Stimulated activated CD8-positive, alpha-beta memory T cell treated with anti-CD3 and anti-CD28 coated beads, Interleukin-12 subunit alpha, Interleukin-12 subunit beta, amount 100 ng/mL, for 24 hours (primary cell): ENCODE data around the gene NYAP1.
"Not testable (repeated sequence)": the region's sequence is repeated elsewhere in the genome, so short reads cannot be mapped to it uniquely, and the experiment has no call there.

Experiments used
- DNase-seq: peaks from one replicate; pipeline ENCODE4 v3.0.0-alpha.2; 2020; ENCODE audit errors: extremely low read depth

Gene NYAP1

DNA sequence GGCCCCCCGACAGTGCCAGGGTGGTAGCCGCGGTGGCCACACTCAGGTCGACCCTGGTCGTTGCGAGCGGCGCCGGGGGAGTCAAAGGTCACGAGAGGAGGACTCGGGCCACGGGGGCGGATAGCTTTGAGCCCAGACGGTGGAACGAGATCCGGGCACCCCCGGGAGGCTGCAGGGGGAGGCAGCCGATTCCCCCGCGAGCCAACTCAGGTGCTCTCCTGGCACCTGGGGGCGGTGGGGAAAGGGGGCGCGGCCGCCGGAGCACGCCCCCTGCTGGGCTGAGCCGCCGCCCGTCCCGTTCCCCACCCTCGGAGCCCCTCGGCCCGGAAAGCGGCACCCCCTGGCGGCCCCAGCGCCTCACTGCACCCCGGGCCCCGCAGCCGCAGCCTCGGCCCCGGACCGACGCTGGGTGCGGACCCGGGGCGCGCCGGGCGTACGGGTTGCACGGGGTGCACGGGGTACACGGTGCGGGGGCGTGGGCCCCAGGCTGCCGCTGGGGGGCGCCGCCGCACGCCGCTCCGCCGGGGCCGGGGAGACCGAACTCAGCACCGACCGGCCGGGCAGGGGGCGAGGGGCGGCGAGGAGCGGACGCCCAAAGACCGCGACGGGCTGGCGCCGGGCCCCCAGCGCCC is 521 bp upstream of the NYAP1 start:
- peak; percentile 44 for DNase-seq

DNA sequence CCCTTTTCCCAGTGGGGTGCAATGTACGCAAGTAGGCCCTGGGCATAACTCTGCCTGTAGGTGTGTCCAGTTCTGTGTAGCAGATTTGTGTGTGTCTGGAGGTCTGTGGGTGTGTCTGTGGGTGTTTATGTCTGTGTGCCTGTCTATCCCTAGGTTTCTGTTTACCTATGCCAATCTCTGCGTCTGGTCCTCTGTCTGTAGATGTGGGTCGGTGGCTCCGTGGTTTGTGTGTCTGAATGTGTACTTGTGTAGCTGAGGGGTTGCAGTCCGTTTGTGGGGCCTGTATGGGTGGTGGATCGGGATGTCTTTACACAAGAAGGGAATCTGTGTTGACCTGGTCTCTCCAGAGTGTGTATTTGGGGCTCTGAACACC is 932 bp downstream of the NYAP1 start:
- DNase-seq, result no peak

DNA sequence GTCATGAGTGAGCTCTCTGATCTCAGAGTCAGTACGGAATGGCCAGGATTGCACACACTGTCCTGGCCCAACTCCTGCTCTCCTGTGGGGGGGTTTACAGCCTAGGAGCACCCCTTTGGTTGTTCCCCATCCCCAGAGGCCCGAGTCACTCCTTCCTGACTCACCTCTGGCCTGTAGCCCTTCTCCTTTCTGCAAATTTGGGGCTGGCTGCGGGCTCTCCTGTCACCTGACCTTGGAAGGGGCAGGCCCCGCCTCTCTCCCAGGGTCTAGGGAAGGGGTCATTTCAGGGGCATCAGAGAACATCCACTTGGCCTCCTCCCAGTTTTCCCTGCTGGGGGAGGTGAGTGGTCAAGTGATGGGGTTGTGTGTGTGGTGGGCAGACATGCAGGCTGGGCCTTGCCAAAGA is 1.7 kb downstream of the NYAP1 start:
- no peak for DNase-seq

DNA sequence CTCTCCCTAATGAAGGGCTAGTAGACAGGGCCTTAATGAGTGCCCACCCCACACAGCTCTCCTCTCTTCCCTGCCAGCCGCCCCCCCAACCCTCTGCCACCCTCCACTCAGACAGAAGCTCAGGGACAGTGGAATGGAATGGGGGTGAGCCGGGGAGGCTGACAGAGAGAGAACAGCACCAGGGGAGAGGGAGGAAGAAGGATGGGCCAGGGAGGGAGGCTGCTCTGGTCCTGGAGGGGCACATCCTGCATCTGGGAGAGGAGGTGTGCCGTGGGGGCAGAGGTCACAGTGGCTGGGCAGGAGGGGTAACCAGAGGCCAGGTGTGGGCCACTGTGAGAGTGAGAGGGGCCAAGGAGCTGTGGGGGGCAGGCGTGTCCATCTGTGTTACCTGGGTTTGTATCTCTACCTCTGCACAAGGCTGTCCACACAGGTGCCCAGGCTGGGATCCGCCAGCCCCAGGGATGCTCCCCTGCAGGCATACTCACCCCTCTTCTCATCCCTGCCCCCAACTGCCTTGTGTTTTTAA is 2.4 kb downstream of the NYAP1 start:
- no peak for DNase-seq

DNA sequence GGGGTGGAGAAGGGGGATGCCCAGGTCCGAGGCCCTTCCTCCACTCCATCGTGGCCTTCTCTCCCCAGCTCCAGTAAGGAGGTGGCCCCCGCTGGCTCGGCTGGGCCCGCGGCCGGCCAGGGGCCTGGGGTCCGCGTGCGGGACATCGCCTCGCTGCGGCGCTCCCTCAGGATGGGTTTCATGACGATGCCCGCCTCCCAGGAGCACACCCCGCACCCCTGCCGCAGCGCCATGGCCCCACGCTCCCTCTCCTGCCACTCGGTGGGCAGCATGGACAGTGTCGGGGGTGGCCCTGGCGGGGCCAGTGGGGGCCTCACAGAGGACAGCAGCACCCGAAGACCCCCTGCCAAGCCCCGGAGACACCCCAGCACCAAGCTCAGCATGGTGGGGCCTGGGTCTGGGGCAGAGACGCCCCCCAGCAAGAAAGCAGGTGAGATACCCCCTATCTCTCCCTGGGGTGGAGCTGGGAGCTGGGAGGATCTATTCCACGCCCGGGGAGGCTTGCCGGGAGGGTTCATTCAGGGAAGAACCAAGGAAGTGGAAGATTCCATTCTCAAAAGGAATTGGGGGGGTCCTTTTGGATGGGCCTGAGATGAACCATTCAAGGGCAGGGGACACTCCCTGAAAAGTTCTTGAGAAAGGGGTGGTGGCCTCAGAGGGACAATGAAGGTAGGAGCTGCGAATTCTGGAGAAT is 3.2 kb downstream of the NYAP1 start:
- no peak for DNase-seq

DNA sequence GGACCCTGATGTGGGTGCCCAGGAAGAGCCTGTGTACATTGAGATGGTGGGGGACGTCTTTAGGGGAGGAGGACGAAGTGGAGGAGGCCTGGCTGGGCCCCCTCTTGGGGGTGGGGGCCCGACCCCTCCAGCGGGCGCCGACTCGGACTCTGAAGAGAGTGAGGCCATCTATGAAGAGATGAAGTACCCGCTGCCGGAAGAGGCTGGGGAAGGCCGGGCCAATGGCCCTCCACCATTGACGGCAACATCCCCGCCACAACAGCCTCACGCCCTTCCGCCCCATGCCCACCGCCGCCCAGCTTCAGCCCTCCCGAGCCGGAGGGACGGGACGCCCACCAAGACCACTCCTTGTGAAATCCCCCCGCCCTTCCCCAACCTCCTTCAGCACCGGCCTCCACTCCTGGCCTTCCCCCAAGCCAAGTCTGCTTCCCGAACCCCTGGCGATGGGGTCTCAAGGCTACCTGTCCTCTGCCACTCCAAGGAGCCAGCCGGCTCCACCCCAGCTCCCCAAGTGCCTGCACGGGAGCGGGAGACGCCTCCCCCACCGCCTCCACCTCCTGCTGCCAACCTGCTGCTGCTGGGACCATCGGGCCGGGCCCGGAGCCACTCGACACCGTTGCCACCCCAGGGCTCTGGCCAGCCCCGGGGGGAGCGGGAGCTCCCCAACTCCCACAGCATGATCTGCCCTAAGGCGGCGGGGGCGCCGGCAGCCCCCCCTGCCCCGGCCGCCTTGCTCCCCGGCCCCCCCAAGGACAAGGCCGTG is 4.8 kb downstream of the NYAP1 start:
- DNase-seq, result no peak

DNA sequence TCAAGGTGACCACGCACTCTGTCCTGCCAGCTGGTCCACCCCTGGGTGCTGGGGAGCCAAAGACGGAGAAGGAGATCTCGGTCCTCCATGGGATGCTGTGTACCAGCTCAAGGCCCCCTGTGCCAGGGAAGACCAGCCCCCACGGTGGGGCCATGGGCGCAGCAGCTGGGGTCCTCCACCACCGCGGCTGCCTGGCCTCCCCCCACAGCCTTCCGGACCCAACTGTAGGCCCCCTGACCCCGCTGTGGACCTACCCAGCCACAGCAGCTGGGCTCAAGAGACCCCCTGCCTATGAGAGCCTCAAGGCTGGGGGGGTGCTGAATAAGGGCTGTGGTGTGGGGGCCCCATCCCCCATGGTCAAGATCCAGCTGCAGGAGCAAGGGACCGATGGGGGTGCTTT is 5.4 kb downstream of the NYAP1 start:
- DNase-seq, result no peak

DNA sequence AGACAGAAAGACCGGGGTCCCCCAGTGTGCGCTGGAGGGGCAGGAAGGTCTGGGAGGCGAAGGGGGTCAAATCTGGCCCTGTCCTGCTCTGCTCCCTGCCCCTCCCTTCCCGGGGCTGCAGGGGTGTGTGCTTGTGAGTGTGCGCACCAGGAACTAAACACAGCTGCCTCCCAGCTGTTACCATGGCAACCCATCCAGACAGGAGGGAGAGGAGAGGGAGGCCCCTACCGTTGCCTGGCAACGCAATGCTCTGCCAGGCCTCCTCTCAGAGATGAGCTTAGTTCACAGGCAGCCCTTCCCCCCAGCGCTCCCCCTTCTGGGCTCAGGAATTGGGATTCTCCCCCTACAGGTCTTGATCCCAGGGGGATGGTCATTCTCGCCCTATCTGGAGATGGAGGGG is 6.1 kb downstream of the NYAP1 start:
- DNase-seq, result no peak

DNA sequence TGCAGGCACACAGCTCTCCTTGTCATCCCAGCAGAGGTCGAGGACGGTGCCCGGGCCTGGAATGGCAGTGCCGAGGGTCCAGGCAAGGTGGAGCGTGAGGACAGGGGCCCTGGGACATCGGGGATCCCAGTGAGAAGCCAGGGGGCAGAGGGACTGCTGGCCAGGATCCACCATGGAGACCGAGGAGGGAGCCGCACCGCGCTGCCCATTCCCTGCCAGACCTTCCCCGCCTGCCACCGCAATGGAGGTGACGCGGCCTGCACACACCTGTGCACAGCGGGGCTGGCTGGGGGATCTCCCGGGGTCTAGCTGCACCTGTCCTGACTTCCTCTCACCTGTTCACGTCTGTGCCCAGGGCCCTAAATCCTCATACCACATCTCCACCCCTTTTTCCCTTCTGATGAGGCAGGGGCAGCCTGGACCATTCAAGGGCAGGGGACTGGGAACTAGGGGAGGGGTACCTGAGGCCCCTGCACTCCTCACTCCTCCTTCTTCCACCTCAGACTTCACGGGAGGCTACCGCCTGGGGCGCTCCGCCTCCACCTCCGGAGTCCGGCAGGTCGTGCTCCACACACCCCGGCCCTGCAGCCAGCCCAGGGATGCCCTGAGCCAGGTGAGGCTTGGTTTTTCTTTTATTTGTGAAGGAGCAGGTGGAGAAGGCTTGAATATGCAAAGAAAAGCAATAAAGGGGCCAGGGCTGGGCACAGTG is 6.9 kb downstream of the NYAP1 start:
- no peak for DNase-seq

DNA sequence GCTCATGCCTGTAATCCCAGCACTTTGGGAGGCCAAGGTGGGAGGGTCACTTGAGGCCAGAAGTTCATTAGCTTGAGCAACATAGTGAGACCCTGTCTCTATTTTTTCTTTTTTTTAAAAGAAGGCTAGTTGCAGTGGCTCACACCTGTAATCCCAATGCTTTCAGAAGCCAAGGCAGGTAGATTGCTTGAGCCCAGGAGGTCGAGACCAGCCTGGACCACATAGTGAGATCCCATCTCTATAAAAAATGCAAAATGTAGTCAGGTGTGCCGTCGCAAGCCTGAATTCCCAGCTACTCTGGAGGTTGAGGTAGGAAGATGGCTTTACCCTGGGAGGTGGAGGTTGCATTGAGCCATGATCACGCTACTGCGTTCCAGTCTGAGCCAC is 7.5 kb downstream of the NYAP1 start:
- DNase-seq, result no peak

DNA sequence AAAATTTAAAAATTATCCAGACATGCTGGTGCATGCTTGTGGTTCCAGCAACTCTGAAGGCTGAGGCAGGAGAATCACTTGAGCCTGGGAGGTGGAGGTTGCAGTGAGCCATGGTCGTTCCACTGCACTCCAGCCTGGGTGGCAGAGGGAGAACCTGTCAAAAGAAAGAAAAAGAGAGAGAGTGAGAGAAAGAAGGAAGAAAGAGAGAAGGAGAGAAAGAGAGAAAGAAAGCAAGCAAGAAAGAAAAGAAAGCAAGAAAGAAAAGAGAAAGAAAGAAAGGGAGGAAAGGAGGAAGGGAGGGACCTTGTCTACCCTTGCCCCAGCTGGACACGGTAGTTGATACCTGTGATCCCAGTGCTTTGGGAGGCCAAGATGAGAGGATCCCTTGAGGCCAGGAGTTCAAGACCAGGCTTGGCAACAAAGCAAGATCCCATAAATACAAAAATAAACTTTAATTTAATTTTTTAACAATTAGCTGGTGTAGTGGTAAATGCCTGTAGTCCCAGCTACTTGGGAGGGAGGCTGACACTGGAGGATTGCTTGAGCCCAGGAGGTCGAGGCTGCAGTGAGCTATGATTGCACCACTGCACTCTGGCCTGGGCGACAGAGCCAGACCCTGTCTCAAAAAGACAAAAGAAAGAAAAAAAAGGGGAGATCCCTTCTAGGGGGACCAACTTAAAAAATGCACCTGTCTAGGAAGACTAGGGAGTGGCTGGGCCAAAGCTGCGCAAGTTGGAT is 9.2 kb downstream of the NYAP1 start:
- DNase-seq, result no peak

DNA sequence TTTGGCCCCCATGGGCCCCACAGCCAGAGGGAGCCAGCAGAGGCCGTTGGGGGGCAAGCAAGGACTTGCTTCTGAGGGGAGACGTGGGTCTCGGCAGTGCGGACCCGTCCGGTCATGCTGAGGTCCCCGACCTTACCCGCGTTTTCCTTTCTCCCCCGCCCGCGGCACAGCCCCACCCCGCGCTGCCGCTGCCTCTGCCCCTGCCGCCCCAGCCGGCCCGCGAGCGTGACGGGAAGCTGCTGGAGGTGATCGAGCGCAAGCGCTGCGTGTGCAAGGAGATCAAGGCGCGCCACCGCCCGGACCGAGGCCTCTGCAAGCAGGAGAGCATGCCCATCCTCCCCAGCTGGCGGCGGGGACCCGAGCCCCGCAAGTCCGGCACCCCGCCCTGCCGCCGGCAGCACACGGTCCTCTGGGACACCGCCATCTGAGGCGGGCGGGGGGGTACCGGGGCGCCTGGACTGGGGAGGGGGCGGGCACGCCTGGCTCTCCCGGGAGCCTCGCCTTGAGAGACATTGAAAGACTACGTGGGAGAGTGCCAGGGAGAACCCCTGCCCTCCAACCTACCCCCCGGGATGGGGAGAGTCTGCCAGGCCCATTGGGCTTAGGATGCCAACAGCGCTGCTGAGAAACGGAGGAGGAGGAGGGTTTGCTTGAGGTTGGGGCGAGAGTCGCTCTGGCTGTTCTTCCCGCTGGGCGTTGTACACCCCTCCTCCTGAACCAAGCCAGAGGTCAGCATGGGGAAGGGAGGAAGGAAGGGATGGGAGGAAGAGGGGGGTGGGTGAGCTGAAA is 9.9 kb downstream of the NYAP1 start:
- DNase-seq, result no peak

DNA sequence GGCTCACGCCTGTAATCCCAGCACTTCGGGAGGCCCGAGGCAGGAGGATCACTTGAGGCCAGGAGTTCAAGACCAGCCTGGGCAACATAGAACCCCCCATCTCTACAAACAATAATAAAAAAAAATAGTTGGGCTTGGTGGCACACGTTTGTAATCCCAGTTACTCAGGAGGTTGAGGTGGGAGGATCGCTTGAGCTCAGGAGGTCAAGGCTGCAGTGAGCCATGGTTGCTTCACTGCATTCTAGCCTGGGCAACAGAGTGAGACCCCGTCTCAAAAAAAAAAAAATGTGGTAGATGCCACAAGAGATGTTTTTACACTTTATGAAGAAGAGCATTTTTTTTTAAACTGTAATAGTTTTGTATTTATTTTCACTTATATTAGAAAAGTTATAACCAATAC is 12.8 kb downstream of the NYAP1 start:
- DNase-seq, result no peak

DNA sequence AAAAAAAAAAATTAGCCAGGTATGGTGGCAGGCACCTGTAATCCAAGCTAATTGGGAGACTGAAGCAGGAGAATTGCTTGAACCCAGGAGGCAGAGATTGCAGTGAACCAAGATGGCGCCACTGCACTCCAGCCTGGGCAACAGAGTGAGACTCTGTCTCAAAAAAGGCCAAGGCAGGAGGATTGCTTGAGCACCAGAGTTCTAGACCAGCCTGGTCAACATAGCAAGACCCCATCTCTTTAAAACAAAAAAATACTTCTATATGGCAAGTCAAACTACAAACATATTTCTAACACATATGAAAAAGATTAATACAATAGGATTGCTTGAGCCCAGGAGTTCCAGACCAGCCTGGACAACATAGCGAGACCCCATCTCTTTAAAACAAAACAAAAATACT is 17.0 kb downstream of the NYAP1 start:
- DNase-seq, result not testable (repeated sequence)

DNA sequence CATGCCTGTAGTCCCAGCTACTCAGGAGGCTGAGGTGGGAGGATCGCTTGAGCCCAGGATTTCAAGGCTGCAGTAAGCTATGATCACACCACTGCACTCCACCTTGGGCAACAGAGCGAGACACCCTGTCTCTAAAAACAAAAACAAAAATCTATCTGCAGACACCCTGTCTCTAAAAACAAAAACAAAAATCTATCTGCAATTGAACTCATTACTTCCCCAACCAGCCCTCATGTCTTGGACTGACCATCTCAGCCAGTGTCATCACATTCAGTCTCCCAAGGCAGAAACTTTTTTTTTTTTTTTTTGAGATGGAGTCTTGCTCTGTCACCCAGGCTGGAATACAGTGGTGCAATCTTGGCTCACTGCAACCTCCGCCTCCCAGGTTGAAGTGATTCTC is 20.3 kb downstream of the NYAP1 start:
- DNase-seq, result not testable (repeated sequence)

DNA sequence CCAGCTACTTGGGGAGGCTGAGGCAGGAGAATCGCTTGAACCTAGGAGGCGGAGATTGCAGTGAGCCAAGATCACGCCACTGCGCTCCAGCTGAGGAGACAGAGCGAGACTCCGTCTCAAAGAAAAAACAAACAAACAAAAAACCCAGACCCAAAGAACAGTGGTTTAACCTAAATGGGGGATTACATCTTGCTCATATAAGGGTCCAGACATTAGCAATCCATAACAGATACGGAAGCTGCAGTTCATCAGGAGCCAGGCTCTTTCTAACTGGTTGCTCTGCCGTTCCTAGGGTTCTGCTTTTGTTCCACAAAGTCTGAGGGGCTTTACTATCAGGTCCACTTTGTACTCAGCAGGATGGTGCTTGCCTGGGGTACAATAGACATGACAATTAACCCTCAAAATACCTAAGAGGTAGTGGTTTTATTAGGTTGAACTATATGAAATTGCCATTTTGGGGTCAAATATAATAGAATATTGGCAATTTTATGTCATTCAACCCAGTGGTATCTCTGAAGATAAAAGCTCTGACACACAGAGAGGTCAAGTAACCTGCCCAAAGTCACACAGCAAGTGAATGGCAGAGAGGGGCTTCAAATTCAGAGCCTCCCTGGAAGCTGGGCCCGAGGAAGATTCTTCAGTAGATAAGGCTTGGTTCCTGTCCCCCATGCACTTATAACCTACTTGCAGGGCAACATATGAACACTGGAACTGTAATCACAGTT is 21.3 kb downstream of the NYAP1 start:
- DNase-seq, result no peak

DNA sequence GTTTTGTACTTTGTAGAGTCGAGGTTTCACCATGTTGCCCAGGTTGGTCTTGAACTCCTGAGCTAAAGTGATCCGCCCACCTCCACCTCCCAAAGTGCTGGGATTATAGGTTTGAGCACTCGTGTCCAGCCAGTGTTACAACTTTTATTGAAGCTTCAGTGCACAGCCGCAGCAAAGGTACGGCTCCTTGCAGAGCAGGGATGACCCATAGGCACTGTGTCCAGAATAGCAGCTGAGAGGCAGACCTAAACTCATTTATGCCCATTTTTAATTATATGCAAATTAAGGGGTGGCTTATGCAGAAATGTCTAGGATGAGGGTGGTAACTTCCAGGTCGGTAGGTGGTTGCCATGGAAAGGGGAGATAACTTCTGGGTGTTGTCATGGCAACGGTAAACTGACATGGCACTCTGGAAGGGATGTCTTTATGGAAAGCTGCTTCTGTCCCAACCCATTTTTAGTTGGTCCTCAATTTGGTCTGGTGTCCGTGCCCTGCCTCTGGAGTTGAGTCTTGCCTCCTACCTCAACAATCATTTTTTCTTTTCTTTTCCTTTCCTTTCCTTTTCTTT is 22.7 kb downstream of the NYAP1 start:
- no peak for DNase-seq

DNA sequence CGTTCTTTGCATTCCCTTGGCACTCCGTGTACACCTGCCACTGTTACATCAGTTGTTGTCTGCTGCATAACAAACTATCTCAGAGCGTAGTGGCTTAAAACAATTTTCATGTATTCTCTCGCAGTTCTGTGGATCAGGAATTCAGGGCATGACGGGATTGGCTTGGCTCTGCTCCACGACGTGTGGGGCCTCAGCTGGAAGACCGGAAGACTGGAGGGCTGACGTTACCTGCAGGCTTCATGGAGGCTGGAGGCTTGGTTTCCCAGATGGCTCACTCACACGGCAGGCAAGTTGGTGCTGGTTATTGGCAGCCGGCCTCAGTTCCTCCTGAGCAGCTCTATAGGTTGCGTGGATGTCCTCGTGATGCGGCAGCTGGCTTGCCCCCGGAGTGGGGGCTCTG is 25.5 kb downstream of the NYAP1 start:
- DNase-seq, result no peak

DNA sequence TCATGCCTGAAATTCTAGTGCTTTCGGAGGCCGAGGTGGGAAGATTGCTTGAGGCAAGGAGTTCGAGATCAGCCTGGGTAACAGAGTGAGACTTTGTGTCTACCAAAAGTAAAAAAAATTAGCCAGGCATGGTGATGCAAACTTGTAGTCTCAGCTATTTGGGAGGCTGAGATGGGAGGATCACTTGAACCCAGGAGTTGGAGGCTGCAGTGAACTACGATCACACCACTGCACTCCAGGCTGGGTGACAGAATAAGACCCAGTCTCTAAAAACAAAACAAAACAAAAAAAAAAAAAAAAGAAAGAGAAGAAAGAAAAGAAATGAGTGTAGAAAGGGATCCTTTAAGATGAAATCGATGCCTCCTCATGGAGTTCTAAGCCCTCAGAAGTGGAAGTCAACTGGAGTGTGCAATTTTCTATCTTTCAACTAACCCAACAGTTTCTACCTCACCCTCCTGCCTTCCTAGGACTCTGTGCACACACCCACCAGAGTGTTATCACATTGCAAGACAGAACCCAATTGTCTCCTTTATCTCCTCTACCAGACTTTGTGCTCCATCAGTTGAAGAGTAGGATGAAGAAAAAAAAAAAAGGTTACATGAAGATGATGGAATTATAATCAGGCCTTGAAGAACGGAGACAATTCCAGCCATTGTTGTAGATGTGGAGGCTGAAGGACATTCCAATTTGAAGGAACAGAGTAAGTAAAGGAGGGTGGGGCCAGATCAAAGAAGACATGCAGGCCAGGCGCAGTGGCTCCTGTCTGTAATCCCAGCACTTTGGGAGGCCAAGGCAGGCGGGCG is 26.9 kb downstream of the NYAP1 start:
- DNase-seq, result no peak
